Panc1 (cell line): Measurements from ENCODE around the gene SH3D19. TPM values are rescaled to one million over a fixed set of nuclear protein-coding genes. Genes with fewer than 3 reads are reported as not detected.

Experiments used
- ATAC-seq: fragments of 200-7000 bp; cut with Tn5 transposase; 2 replicates; pipeline ENCODE4 v1.9.1; 2020; ENCODE audit warnings: mild to moderate bottlenecking, moderate library complexity
- BruUV-seq: library from RNA; stranded (reverse); fragments of 400-500 nt; replicated peaks from 2 replicates; lab custom pipeline; 2021; lab: Mats Ljungman, UMichigan
- CTCF ChIA-PET: fragments of 300-600 bp; sonication (Branson Sonifier 250); formaldehyde crosslinking; loops from one replicate; lab custom pipeline; 2022; ENCODE audit warnings: antibody characterized with exemption; lab: Charles Lee
- POLR2A ChIA-PET: fragments of 300-600 bp; sonication (Branson Sonifier 250); formaldehyde crosslinking; loops from one replicate; lab custom pipeline; 2022; ENCODE audit warnings: antibody characterized with exemption; lab: Charles Lee
- DNase-seq: peaks from one replicate; pipeline ENCODE4 v3.0.0-alpha.2; 2010; ENCODE audit warnings: low read depth, low spot score
- H3K27ac ChIP-seq: 2 replicates; pipeline ENCODE4 v1.5.1; 2011; ENCODE audit warnings: mild to moderate bottlenecking, low read length, inconsistent platforms
- H3K27me3 ChIP-seq: fragments of 200-500 bp; sonication (Bioruptor generic); 2 replicates; pipeline ENCODE4 v1.6.0; 2014; ENCODE audit warnings: low read length, inconsistent platforms; ENCODE audit not compliant: control insufficient read depth, insufficient read depth
- H3K36me3 ChIP-seq: fragments of 200-500 bp; sonication (Bioruptor generic); 2 replicates; pipeline ENCODE4 v1.5.1; 2014; ENCODE audit warnings: inconsistent platforms, mild to moderate bottlenecking, low read length, moderate library complexity; ENCODE audit not compliant: control insufficient read depth, insufficient read depth
- H3K4me1 ChIP-seq: 2 replicates; pipeline ENCODE4 v1.5.1; 2011; ENCODE audit warnings: inconsistent platforms, mild to moderate bottlenecking, low read length, moderate library complexity; ENCODE audit not compliant: control insufficient read depth, insufficient read depth
- H3K4me3 ChIP-seq, 2 experiments: 2 replicates each; pipeline ENCODE4 v1.5.1; 2011 to 2012; ENCODE audit warnings: low read depth in 2 of 2, low read length in 2 of 2, mild to moderate bottlenecking in 2 of 2, inconsistent platforms in 1 of 2, moderate library complexity in 1 of 2
- H3K9me3 ChIP-seq: fragments of 200-500 bp; sonication (Bioruptor generic); 2 replicates; pipeline ENCODE4 v1.5.1; 2014; ENCODE audit warnings: low read depth, mild to moderate bottlenecking, inconsistent platforms, low read length, moderate library complexity; ENCODE audit not compliant: control insufficient read depth, insufficient read depth
- POLR2AphosphoS5 ChIP-seq: IDR thresholded peaks from 2 replicates; pipeline ENCODE4 v1.6.1; 2012; ENCODE audit warnings: mild to moderate bottlenecking, low read depth, low read length, moderate library complexity
- SIN3A ChIP-seq: IDR thresholded peaks from 2 replicates; pipeline ENCODE4 v1.6.1; 2012; ENCODE audit warnings: low read depth, mild to moderate bottlenecking, low read length, moderate library complexity, borderline replicate concordance; ENCODE audit not compliant: insufficient read depth
- TCF7L2 ChIP-seq: IDR thresholded peaks from 2 replicates; pipeline ENCODE4 v1.6.1; 2011; ENCODE audit warnings: mild to moderate bottlenecking, low read depth, low read length, inconsistent platforms
- in situ Hi-C: cut with HindIII; loops from 2 replicates; pipeline ENCODE4 v1.10.0; 2016; ENCODE audit warnings: low sequenced_read_pairs, low pct_unique_long_range_greater_than_20kb
- intact Hi-C: fragments of 100-400 bp; cut with micrococcal nuclease; formaldehyde crosslinking; loops from one replicate; pipeline ENCODE4 v1.10.0; 2022; ENCODE audit not compliant: unreplicated experiment
- total RNA-seq: library from RNA; stranded (reverse); gene quantifications from one replicate; pipeline ENCODE4 v1.2.1, GENCODE V29; 2021; ENCODE audit not compliant: unreplicated experiment
- TF ChIP-seq, protein P1 (sequence below): fragments of 450-650 bp; IDR thresholded peaks from 2 replicates; pipeline ENCODE4 v1.5.1; 2017; ENCODE audit warnings: mild to moderate bottlenecking
- TF ChIP-seq, protein P2 (sequence below), 2 experiments: IDR thresholded peaks; 2 replicates each; pipeline ENCODE4 v1.6.1; 2011 to 2012; ENCODE audit warnings: low read depth in 2 of 2, control low read depth in 1 of 2, low read length in 1 of 2, mild to moderate bottlenecking in 1 of 2, moderate library complexity in 1 of 2; ENCODE audit not compliant: insufficient read depth in 1 of 2

The SH3D19 gene
- total RNA-seq, 1 experiment from 2014 or later, result 19.8 TPM

DNA sequence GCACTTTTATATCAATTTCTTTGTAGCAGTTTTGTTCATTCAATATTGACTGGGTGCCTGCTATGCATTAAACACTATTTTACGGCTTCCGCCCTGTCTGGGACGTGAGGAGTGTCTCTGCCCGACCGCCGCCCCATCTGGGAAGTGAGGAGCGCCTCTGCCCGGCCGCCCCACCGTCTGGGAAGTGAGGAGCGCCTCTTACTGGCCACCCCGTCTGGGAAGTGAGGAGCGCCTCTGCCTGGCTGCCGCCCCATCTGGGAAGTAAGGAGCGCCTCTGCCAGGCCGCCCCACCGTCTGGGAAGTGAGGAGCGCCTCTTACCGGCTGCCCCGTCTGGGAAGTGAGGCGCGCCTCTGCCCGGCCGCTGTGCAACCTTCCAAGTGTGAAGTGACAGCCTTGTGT lies 157.8 kb downstream of the SH3D19 start:
- H3K36me3 ChIP-seq, result no peaks in the 10 kb centered on the region
- BruUV-seq, result no TSS peak
- H3K27ac ChIP-seq, result no peak overlapping the region
- ATAC-seq (no peak), DNase-seq (no peak)
- no peaks in the 10 kb centered on the region for H3K4me1 ChIP-seq
- ChIA-PET POLR2A (no interaction called here), CTCF (no interaction called here)
- in situ Hi-C loops (no loop called here), intact Hi-C loops (no loop called here)
- TF ChIP-seq SIN3A (no peak), TCF7L2 (no peak), POLR2AphosphoS5 (no peak)
- TF ChIP-seq, protein P1, sequence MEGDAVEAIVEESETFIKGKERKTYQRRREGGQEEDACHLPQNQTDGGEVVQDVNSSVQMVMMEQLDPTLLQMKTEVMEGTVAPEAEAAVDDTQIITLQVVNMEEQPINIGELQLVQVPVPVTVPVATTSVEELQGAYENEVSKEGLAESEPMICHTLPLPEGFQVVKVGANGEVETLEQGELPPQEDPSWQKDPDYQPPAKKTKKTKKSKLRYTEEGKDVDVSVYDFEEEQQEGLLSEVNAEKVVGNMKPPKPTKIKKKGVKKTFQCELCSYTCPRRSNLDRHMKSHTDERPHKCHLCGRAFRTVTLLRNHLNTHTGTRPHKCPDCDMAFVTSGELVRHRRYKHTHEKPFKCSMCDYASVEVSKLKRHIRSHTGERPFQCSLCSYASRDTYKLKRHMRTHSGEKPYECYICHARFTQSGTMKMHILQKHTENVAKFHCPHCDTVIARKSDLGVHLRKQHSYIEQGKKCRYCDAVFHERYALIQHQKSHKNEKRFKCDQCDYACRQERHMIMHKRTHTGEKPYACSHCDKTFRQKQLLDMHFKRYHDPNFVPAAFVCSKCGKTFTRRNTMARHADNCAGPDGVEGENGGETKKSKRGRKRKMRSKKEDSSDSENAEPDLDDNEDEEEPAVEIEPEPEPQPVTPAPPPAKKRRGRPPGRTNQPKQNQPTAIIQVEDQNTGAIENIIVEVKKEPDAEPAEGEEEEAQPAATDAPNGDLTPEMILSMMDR, result no peak
- TF ChIP-seq, protein P2, sequence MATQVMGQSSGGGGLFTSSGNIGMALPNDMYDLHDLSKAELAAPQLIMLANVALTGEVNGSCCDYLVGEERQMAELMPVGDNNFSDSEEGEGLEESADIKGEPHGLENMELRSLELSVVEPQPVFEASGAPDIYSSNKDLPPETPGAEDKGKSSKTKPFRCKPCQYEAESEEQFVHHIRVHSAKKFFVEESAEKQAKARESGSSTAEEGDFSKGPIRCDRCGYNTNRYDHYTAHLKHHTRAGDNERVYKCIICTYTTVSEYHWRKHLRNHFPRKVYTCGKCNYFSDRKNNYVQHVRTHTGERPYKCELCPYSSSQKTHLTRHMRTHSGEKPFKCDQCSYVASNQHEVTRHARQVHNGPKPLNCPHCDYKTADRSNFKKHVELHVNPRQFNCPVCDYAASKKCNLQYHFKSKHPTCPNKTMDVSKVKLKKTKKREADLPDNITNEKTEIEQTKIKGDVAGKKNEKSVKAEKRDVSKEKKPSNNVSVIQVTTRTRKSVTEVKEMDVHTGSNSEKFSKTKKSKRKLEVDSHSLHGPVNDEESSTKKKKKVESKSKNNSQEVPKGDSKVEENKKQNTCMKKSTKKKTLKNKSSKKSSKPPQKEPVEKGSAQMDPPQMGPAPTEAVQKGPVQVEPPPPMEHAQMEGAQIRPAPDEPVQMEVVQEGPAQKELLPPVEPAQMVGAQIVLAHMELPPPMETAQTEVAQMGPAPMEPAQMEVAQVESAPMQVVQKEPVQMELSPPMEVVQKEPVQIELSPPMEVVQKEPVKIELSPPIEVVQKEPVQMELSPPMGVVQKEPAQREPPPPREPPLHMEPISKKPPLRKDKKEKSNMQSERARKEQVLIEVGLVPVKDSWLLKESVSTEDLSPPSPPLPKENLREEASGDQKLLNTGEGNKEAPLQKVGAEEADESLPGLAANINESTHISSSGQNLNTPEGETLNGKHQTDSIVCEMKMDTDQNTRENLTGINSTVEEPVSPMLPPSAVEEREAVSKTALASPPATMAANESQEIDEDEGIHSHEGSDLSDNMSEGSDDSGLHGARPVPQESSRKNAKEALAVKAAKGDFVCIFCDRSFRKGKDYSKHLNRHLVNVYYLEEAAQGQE (IDR thresholded peaks at IDR 0.05; ENCODE audit: insufficient read depth in 1 of 2, low read depth in 2 of 2, low read length in 1 of 2), result no peak
- H3K4me3 ChIP-seq, result no peak overlapping the region
- H3K9me3 ChIP-seq, result no peaks in the 10 kb centered on the region
- H3K27me3 ChIP-seq, result no peaks in the 10 kb centered on the region

GRCh38 chr4:151166636-151167035 lies 158.8 kb downstream of the SH3D19 start:
- DNase-seq, result no peak
- Histone ChIP-seq H3K4me1 (no peaks in the 10 kb centered on the region), H3K36me3 (no peaks in the 10 kb centered on the region), H3K27me3 (no peaks in the 10 kb centered on the region), H3K4me3 (no peak overlapping the region), H3K27ac (no peak overlapping the region), H3K9me3 (no peaks in the 10 kb centered on the region)
- no peak for ATAC-seq
- no TSS peak for BruUV-seq
- no peak for TF ChIP-seq SIN3A
- TF ChIP-seq POLR2AphosphoS5, result no peak
- TF ChIP-seq, protein P2 (IDR thresholded peaks at IDR 0.05; ENCODE audit: insufficient read depth in 1 of 2, low read depth in 2 of 2, low read length in 1 of 2), result no peak
- TF ChIP-seq TCF7L2, result no peak
- TF ChIP-seq, protein P1, result no peak
- in situ Hi-C loops, result no loop called here
- intact Hi-C loops, result no loop called here
- ChIA-PET POLR2A (no interaction called here), CTCF (no interaction called here)
